ENCODE data around the gene SV2C. TPM values are rescaled to one million over a fixed set of nuclear protein-coding genes. Genes with fewer than 3 reads are reported as not detected.

Gene SV2C
- total and polyA plus RNA-seq, 2 donors (not counting 1 experiment from before 2014, with no cell fraction given) = not detected

DNA sequence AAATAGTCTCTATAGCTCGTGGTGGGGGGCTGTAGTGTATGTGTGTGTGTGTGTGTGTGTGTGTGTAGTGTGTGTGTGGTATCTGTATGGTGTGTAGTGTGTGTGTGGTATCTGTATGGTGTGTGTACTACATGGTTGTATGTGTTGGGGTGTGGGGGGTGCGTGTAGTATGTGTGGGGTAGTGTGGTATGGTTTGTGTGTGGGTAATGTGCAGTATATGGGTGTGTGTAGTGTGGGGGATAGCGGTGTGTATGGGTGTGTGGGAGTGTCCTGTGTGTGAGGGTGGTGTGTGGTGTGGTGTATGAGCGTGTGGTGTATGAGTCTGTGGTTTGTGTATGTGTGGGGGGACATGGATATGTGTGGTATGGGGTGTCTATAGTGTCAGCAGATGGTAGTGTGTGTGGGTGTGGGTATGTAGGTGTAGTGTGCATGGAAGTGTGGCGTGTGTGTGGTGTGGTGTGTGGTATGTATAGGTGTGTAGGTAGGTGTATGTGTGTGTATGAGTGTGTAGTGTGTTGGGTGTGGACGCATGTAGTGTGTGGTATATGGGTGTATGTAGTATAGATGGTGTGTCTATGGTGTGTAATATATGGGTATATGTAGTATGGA, 174.1 kb downstream of the SV2C start:
- Mint-ChIP-seq H3K4me3 (no peak overlapping the region), H3K4me1 (peaks cover 3% of the 10 kb centered on the region), H3K27ac (no peak overlapping the region), H3K9me3 (ENCODE audit: insufficient read depth) (no peaks in the 10 kb centered on the region), H3K27me3 (peaks cover 18% of the 10 kb centered on the region)
- TF ChIP-seq, protein P1, sequence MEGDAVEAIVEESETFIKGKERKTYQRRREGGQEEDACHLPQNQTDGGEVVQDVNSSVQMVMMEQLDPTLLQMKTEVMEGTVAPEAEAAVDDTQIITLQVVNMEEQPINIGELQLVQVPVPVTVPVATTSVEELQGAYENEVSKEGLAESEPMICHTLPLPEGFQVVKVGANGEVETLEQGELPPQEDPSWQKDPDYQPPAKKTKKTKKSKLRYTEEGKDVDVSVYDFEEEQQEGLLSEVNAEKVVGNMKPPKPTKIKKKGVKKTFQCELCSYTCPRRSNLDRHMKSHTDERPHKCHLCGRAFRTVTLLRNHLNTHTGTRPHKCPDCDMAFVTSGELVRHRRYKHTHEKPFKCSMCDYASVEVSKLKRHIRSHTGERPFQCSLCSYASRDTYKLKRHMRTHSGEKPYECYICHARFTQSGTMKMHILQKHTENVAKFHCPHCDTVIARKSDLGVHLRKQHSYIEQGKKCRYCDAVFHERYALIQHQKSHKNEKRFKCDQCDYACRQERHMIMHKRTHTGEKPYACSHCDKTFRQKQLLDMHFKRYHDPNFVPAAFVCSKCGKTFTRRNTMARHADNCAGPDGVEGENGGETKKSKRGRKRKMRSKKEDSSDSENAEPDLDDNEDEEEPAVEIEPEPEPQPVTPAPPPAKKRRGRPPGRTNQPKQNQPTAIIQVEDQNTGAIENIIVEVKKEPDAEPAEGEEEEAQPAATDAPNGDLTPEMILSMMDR (IDR thresholded peaks at IDR 0.05) = no peak
- TF ChIP-seq EZH2 (IDR thresholded peaks at IDR 0.05; ENCODE audit: borderline replicate concordance, insufficient read depth, low read depth, low read length, poor library complexity, severe bottlenecking) = no peak
- Histone ChIP-seq H3K79me2 (ENCODE audit: control insufficient read depth, insufficient read depth, low read length) (no peaks in the 10 kb centered on the region), H3K27me3 (replicated peaks in 1 of 4; ENCODE audit: control extremely low read depth in 1 of 4, control insufficient read depth in 3 of 4, insufficient read depth in 4 of 4, low read length in 3 of 4) (peaks cover 0 to 9% (median 2%) of the 10 kb centered on the region in 4 experiments), H3K36me3 (replicated peaks in 1 of 2; ENCODE audit: control extremely low read depth in 1 of 2, control insufficient read depth in 1 of 2, extremely low read depth in 1 of 2, insufficient read depth in 2 of 2, low read length in 1 of 2) (no peaks in the 10 kb centered on the region), H3K9ac (ENCODE audit: low read length) (no peak overlapping the region), H3K4me2 (replicated peaks; ENCODE audit: low read depth, low read length, poor library complexity, severe bottlenecking) (no peak overlapping the region), H3K4me1 (ENCODE audit: control insufficient read depth in 2 of 2, insufficient read depth in 2 of 2, low read length in 2 of 2) (peaks cover 0 to 4% of the 10 kb centered on the region in 2 donors), H2AFZ (ENCODE audit: insufficient read depth, low read depth, low read length, poor library complexity, severe bottlenecking) (no peak overlapping the region), H3K9me3 (ENCODE audit: control extremely low read depth in 1 of 3, control insufficient read depth in 2 of 3, insufficient read depth in 1 of 3, low read length in 2 of 3) (no peaks in the 10 kb centered on the region), H3K4me3 (ENCODE audit: control extremely low read depth in 1 of 5, extremely low read depth in 1 of 5, insufficient read depth in 1 of 5, low read depth in 2 of 5, low read length in 4 of 5) (no peak overlapping the region), H3K27ac (ENCODE audit: low read length in 2 of 2) (no peak overlapping the region), H4K20me1 (ENCODE audit: control insufficient read depth, insufficient read depth, low read length, poor library complexity, severe bottlenecking) (no peaks in the 10 kb centered on the region)
- DNase-seq = no peak
- intact Hi-C loops (cut with micrococcal nuclease) = no loop called here
- ChIA-PET CTCF (interaction anchor here (1.2 kb wide), 1 partner anchor 1021 kb away, joined by 3 read pairs; the partner anchor contains the start of gene ANKRD31), POLR2A (no interaction called here)
- ATAC-seq (ENCODE audit: low read depth) = no peak
- WGBS (ENCODE audit: insufficient coverage) = 84% methylated on average over 6 of the region's 6 CpGs

DNA sequence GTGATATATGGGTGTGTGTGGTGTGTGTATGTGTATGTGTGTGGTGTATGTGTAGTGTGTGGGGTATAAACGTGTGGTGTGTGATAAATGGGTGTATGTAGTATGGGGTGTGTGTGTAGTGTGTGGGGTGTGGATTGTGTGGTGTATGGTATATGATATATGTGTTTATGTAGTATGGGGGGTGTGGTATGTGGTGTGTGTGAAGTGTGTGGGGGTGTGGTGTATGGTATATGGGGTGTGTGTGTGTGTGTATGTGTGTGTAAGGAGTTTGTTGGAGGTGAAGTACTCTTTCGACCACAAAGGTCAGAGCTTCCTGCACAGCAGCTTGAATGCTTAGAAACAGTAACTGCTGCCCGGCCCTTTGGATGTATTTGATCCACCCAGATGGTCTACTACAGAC, 174.7 kb downstream of the SV2C start:
- Histone ChIP-seq H3K36me3 (replicated peaks in 1 of 2; ENCODE audit: control extremely low read depth in 1 of 2, control insufficient read depth in 1 of 2, extremely low read depth in 1 of 2, insufficient read depth in 2 of 2, low read length in 1 of 2) (no peaks in the 10 kb centered on the region), H4K20me1 (ENCODE audit: control insufficient read depth, insufficient read depth, low read length, poor library complexity, severe bottlenecking) (no peaks in the 10 kb centered on the region), H3K27me3 (replicated peaks in 1 of 4; ENCODE audit: control extremely low read depth in 1 of 4, control insufficient read depth in 3 of 4, insufficient read depth in 4 of 4, low read length in 3 of 4) (peaks cover 0 to 9% (median 2%) of the 10 kb centered on the region in 4 experiments), H3K9me3 (ENCODE audit: control extremely low read depth in 1 of 3, control insufficient read depth in 2 of 3, insufficient read depth in 1 of 3, low read length in 2 of 3) (no peaks in the 10 kb centered on the region), H3K4me3 (ENCODE audit: control extremely low read depth in 1 of 5, extremely low read depth in 1 of 5, insufficient read depth in 1 of 5, low read depth in 2 of 5, low read length in 4 of 5) (no peak overlapping the region), H2AFZ (ENCODE audit: insufficient read depth, low read depth, low read length, poor library complexity, severe bottlenecking) (no peak overlapping the region), H3K9ac (ENCODE audit: low read length) (no peak overlapping the region), H3K4me1 (ENCODE audit: control insufficient read depth in 2 of 2, insufficient read depth in 2 of 2, low read length in 2 of 2) (peaks cover 0 to 4% of the 10 kb centered on the region in 2 donors), H3K79me2 (ENCODE audit: control insufficient read depth, insufficient read depth, low read length) (no peaks in the 10 kb centered on the region), H3K27ac (ENCODE audit: low read length in 2 of 2) (no peak overlapping the region), H3K4me2 (replicated peaks; ENCODE audit: low read depth, low read length, poor library complexity, severe bottlenecking) (no peak overlapping the region)
- peaks cover 16% of the 10 kb centered on the region for H3K27me3 Mint-ChIP-seq
- CTCF ChIA-PET = no interaction called here
- no peak overlapping the region for H3K4me3 Mint-ChIP-seq
- TF ChIP-seq, protein P1 (IDR thresholded peaks at IDR 0.05) = no peak
- TF ChIP-seq EZH2 (IDR thresholded peaks at IDR 0.05; ENCODE audit: borderline replicate concordance, insufficient read depth, low read depth, low read length, poor library complexity, severe bottlenecking) = no peak
- H3K9me3 Mint-ChIP-seq (ENCODE audit: insufficient read depth) = no peaks in the 10 kb centered on the region
- 63% methylated on average over 3 of the region's 3 CpGs for WGBS (ENCODE audit: insufficient coverage)
- ATAC-seq (ENCODE audit: low read depth) = no peak
- DNase-seq = no peak
- H3K4me1 Mint-ChIP-seq = peaks cover 3% of the 10 kb centered on the region
- POLR2A ChIA-PET = no interaction called here
- no peak overlapping the region for H3K27ac Mint-ChIP-seq
- intact Hi-C loops (cut with micrococcal nuclease) = no loop called here
